HEK293 (cell line): ENCODE measurements around the gene ITGA2.
A peak's percentile ranks its signal among the peaks of the same experiment; 100 is the strongest.

Source experiments
- CTCF ChIA-PET: fragments of 350-600 bp; formaldehyde crosslinking; extraction: SDS; loops from one replicate; lab custom pipeline; 2021; ENCODE audit warnings: antibody characterized with exemption; lab: Yijun Ruan, JAX
- POLR2A ChIA-PET: fragments of 300-600 bp; formaldehyde crosslinking; extraction: SDS; loops from one replicate; lab custom pipeline; 2020; ENCODE audit warnings: antibody characterized with exemption, inconsistent platforms; lab: Yijun Ruan, JAX
- H3K27ac ChIP-seq: fragments of 200-500 bp; sonication (Bioruptor generic); 2 replicates; pipeline ENCODE4 v1.5.1; 2014; ENCODE audit warnings: low read depth, low read length, control low read depth, inconsistent platforms; ENCODE audit errors: extremely low read depth
- H3K36me3 ChIP-seq, 2 experiments: fragments of 200-500 bp in 1 of 2; sonication (Bioruptor generic) in 1 of 2; 1 replicate in 1 of 2; 2 replicates in 1 of 2; pipeline ENCODE4 v1.5.1; 2014 to 2017; ENCODE audit warnings: inconsistent platforms in 2 of 2, low read length in 2 of 2; ENCODE audit not compliant: control insufficient read depth in 2 of 2, insufficient read depth in 1 of 2
- H3K4me1 ChIP-seq: fragments of 200-500 bp; sonication (Bioruptor generic); 2 replicates; pipeline ENCODE4 v1.5.1; 2014; ENCODE audit warnings: mild to moderate bottlenecking, low read length, inconsistent platforms; ENCODE audit not compliant: control insufficient read depth, insufficient read depth
- H3K4me3 ChIP-seq: 2 replicates; pipeline ENCODE4 v1.5.1; 2011; ENCODE audit warnings: low read depth, mild to moderate bottlenecking, control low read depth, low read length, moderate library complexity
- H3K9me3 ChIP-seq: fragments of 200-500 bp; sonication (Bioruptor generic); 2 replicates; pipeline ENCODE4 v1.5.1; 2014; ENCODE audit warnings: low read depth, low read length, inconsistent platforms; ENCODE audit not compliant: control insufficient read depth, insufficient read depth
- BCL6B ChIP-seq: fragments of 450-650 bp; formaldehyde crosslinking; IDR thresholded peaks from 2 replicates; pipeline ENCODE4 v1.5.1; 2017; ENCODE audit warnings: missing biosample characterization, missing genetic modification characterization
- CTCF ChIP-seq: fragments of 450-650 bp; formaldehyde crosslinking; IDR thresholded peaks from 2 replicates; pipeline ENCODE4 v1.5.1; 2016; ENCODE audit warnings: missing biosample characterization, missing genetic modification characterization
- FEZF1 ChIP-seq: fragments of 450-650 bp; formaldehyde crosslinking; IDR thresholded peaks from 2 replicates; pipeline ENCODE4 v1.5.1; 2016; ENCODE audit warnings: missing biosample characterization, missing genetic modification characterization
- GFI1B ChIP-seq: fragments of 450-650 bp; formaldehyde crosslinking; IDR thresholded peaks from 2 replicates; pipeline ENCODE4 v1.5.1; 2016; ENCODE audit warnings: missing biosample characterization, missing genetic modification characterization
- KLF8 ChIP-seq: fragments of 450-650 bp; formaldehyde crosslinking; IDR thresholded peaks from 2 replicates; pipeline ENCODE4 v1.5.1; 2016; ENCODE audit warnings: missing biosample characterization, missing genetic modification characterization
- OSR2 ChIP-seq: fragments of 450-650 bp; formaldehyde crosslinking; IDR thresholded peaks from 2 replicates; pipeline ENCODE4 v1.5.1; 2016; ENCODE audit warnings: missing biosample characterization, missing genetic modification characterization
- ZBTB8A ChIP-seq: fragments of 450-650 bp; formaldehyde crosslinking; IDR thresholded peaks from 2 replicates; pipeline ENCODE4 v1.5.1; 2016; ENCODE audit warnings: missing biosample characterization, missing genetic modification characterization
- ZEB2 ChIP-seq: fragments of 450-650 bp; formaldehyde crosslinking; IDR thresholded peaks from 2 replicates; pipeline ENCODE4 v1.5.1; 2016; ENCODE audit warnings: missing biosample characterization, missing genetic modification characterization
- ZNF214 ChIP-seq: fragments of 450-650 bp; formaldehyde crosslinking; IDR thresholded peaks from 2 replicates; pipeline ENCODE4 v1.5.1; 2017; ENCODE audit warnings: missing biosample characterization, mild to moderate bottlenecking, missing genetic modification characterization, borderline replicate concordance
- ZNF354C ChIP-seq: fragments of 450-650 bp; formaldehyde crosslinking; IDR thresholded peaks from 2 replicates; pipeline ENCODE4 v1.5.1; 2016; ENCODE audit warnings: missing biosample characterization, missing genetic modification characterization, low read depth, borderline replicate concordance
- ZNF398 ChIP-seq: fragments of 450-650 bp; formaldehyde crosslinking; IDR thresholded peaks from 2 replicates; pipeline ENCODE4 v1.5.1; 2017; ENCODE audit warnings: missing biosample characterization, missing genetic modification characterization
- ZNF449 ChIP-seq: fragments of 450-650 bp; formaldehyde crosslinking; IDR thresholded peaks from 2 replicates; pipeline ENCODE4 v1.5.1; 2017; ENCODE audit warnings: missing biosample characterization, mild to moderate bottlenecking, missing genetic modification characterization, moderate library complexity
- ZNF623 ChIP-seq: fragments of 450-650 bp; formaldehyde crosslinking; IDR thresholded peaks from 2 replicates; pipeline ENCODE4 v1.5.1; 2016; ENCODE audit warnings: missing biosample characterization, missing genetic modification characterization
- ZNF654 ChIP-seq: fragments of 450-650 bp; formaldehyde crosslinking; IDR thresholded peaks from 2 replicates; pipeline ENCODE4 v1.5.1; 2016; ENCODE audit warnings: low read depth, missing biosample characterization, missing genetic modification characterization
- ZNF785 ChIP-seq: fragments of 450-650 bp; formaldehyde crosslinking; IDR thresholded peaks from 2 replicates; pipeline ENCODE4 v1.5.1; 2016; ENCODE audit warnings: missing biosample characterization, missing genetic modification characterization
- ZNF791 ChIP-seq: fragments of 450-650 bp; formaldehyde crosslinking; IDR thresholded peaks from 2 replicates; pipeline ENCODE4 v1.5.1; 2016; ENCODE audit warnings: missing biosample characterization, missing genetic modification characterization
- ZNF792 ChIP-seq: fragments of 450-650 bp; formaldehyde crosslinking; IDR thresholded peaks from 2 replicates; pipeline ENCODE4 v1.5.1; 2016; ENCODE audit warnings: missing biosample characterization, missing genetic modification characterization
- ZNF843 ChIP-seq: fragments of 450-650 bp; formaldehyde crosslinking; IDR thresholded peaks from 2 replicates; pipeline ENCODE4 v1.5.1; 2016; ENCODE audit warnings: missing biosample characterization, missing genetic modification characterization

ITGA2 gene

GRCh38 chr5:53095217-53095616 is 106.1 kb downstream of the ITGA2 start:
- ChIA-PET POLR2A (interaction anchor here (1.1 kb wide), 1 partner anchor 14 kb away, joined by 3 read pairs; the partner anchor contains the start of gene MOCS2), CTCF (interaction anchor here (0.7 to 7.3 kb wide), 7 partner anchors 12 to 1139 kb away, joined by 3 to 145 read pairs (median 4); no protein-coding TSS in a partner anchor)
- TF ChIP-seq ZNF623 (tag by site-specific recombination): no peak
- TF ChIP-seq KLF8 (tag by site-specific recombination): no peak
- no peak for TF ChIP-seq ZEB2 (tag by site-specific recombination)
- no peak for TF ChIP-seq GFI1B
- TF ChIP-seq FEZF1: no peak
- no peak for TF ChIP-seq BCL6B
- TF ChIP-seq ZNF354C (tag by site-specific recombination): no peak
- TF ChIP-seq ZNF792: no peak
- TF ChIP-seq ZNF785: no peak
- TF ChIP-seq ZNF843 (tag by site-specific recombination): no peak
- no peak for TF ChIP-seq OSR2
- TF ChIP-seq ZBTB8A (tag by site-specific recombination): no peak
- no peak for TF ChIP-seq ZNF449 (tag by site-specific recombination)
- TF ChIP-seq ZNF791: no peak
- TF ChIP-seq ZNF398 (tag by site-specific recombination): no peak
- Histone ChIP-seq H3K4me1 (no peaks in the 10 kb centered on the region), H3K4me3 (no peak overlapping the region), H3K36me3 (peaks cover 17 to 41% of the 10 kb centered on the region in 2 experiments), H3K9me3 (no peaks in the 10 kb centered on the region), H3K27ac (no peak overlapping the region)

GRCh38 chr5:53095931-53096525 is 106.9 kb downstream of the ITGA2 start:
- no peak overlapping the region for H3K4me3 ChIP-seq
- no peaks in the 10 kb centered on the region for H3K4me1 ChIP-seq
- ChIA-PET CTCF (interaction anchor here (0.6 to 7.3 kb wide), 16 partner anchors 9 to 1118 kb away, joined by 3 to 145 read pairs (median 4); partner anchors contain the start of gene MOCS2), POLR2A (interaction anchor here (1.1 kb wide), 1 partner anchor 13 kb away, joined by 3 read pairs; the partner anchor contains the start of gene MOCS2)
- H3K27ac ChIP-seq: no peak overlapping the region
- H3K9me3 ChIP-seq: no peaks in the 10 kb centered on the region
- peaks cover 21 to 49% of the 10 kb centered on the region in 2 experiments for H3K36me3 ChIP-seq
- TF ChIP-seq ZNF654 (tag by site-specific recombination): peak; percentile 66
- no peak for TF ChIP-seq ZNF398 (tag by site-specific recombination)
- peak; percentile 48; the same call in 1 of the 2 replicates for TF ChIP-seq CTCF (tag by site-specific recombination)
- no peak for TF ChIP-seq ZNF214 (tag by site-specific recombination)
